HepG2 (cell line): ENCODE measurements around the gene FMNL1. TPM values are rescaled to one million over a fixed set of nuclear protein-coding genes. Genes with fewer than 3 reads are reported as not detected.

ENCODE experiments used
- FLYWCH1 ChIP-seq: sonication (generic); formaldehyde crosslinking; IDR thresholded peaks from 2 replicates; pipeline ENCODE4 v1.8.1; 2023; ENCODE audit warnings: mild to moderate bottlenecking, missing genetic modification reagents
- HNRNPH1 ChIP-seq: fragments of 200-400 bp; formaldehyde crosslinking; optimal IDR thresholded peaks from 2 replicates; pipeline ENCODE3; 2017; ENCODE audit warnings: mild to moderate bottlenecking, low read depth, low read length
- MED1 ChIP-seq: sonication (generic); formaldehyde crosslinking; IDR thresholded peaks from 2 replicates; pipeline ENCODE4 v1.4.0; 2020; ENCODE audit warnings: missing genetic modification reagents
- MTF1 ChIP-seq: sonication (generic); formaldehyde crosslinking; IDR thresholded peaks from 2 replicates; pipeline ENCODE4 v1.5.0; 2020; ENCODE audit warnings: missing genetic modification reagents
- MZF1 ChIP-seq: sonication (generic); formaldehyde crosslinking; IDR thresholded peaks from 2 replicates; pipeline ENCODE4 v1.8.1; 2023; ENCODE audit warnings: mild to moderate bottlenecking, missing genetic modification reagents, borderline replicate concordance
- RCOR2 ChIP-seq: IDR thresholded peaks from 2 replicates; pipeline ENCODE4 v1.6.1; 2016; ENCODE audit warnings: missing biosample characterization, missing genetic modification reagents
- ZNF17 ChIP-seq: sonication (generic); formaldehyde crosslinking; IDR thresholded peaks from 2 replicates; pipeline ENCODE4 v1.5.0; 2020; ENCODE audit warnings: mild to moderate bottlenecking, missing genetic modification reagents
- ZNF263 ChIP-seq: sonication (generic); formaldehyde crosslinking; IDR thresholded peaks from 2 replicates; pipeline ENCODE4 v1.4.0; 2020; ENCODE audit warnings: missing genetic modification reagents
- ZNF33A ChIP-seq: sonication (generic); formaldehyde crosslinking; IDR thresholded peaks from 2 replicates; pipeline ENCODE4 v1.5.1; 2020; ENCODE audit warnings: missing genetic modification reagents, mild to moderate bottlenecking, moderate library complexity, borderline replicate concordance
- ZNF776 ChIP-seq: sonication (generic); formaldehyde crosslinking; IDR thresholded peaks from 2 replicates; pipeline ENCODE4 v1.4.0; 2020; ENCODE audit warnings: mild to moderate bottlenecking, missing genetic modification reagents
- ZNF790 ChIP-seq: sonication (generic); formaldehyde crosslinking; IDR thresholded peaks from 2 replicates; pipeline ENCODE4 v1.8.0; 2022; ENCODE audit warnings: missing genetic modification reagents, mild to moderate bottlenecking, borderline replicate concordance
- polyA plus RNA-seq, 8 experiments: library from polyadenylated mRNA; depleted of rRNA in 3 of 8; stranded (reverse) in 7 of 8; unstranded in 1 of 8; fragments of >200 nt; fragmentation: Illumina TruSeq in 4 of 8; extraction: Trizol in 4 of 8; gene quantifications; 2 replicates each; pipeline versions ENCODE4 v1.2.1 to v1.2.3, GENCODE V29; 2011 to 2016; ENCODE audit warnings: low read depth in 4 of 8, missing spikeins in 1 of 8, mixed read lengths in 1 of 8; ENCODE audit not compliant: insufficient read depth in 1 of 8
- total RNA-seq, 5 experiments: library from RNA; depleted of rRNA; stranded (reverse); fragments of >200 nt; fragmentation: Illumina TruSeq; extraction: Trizol; gene quantifications; 2 replicates each; pipeline ENCODE4 v1.2.3, GENCODE V29; 2016; ENCODE audit warnings: low read depth in 1 of 5
- TF ChIP-seq, protein P1 (sequence below): sonication (generic); formaldehyde crosslinking; conservative IDR thresholded peaks from 2 replicates; pipeline ENCODE4 v1.8.1; 2023; ENCODE audit warnings: missing genetic modification reagents
- TF ChIP-seq, protein P2 (sequence below): IDR thresholded peaks from 2 replicates; pipeline ENCODE4 v1.6.1; 2012; ENCODE audit warnings: low read depth, low read length, improper control_type of control experiment
- TF ChIP-seq, protein P3 (sequence below): sonication (generic); formaldehyde crosslinking; IDR thresholded peaks from 2 replicates; pipeline ENCODE4 v1.5.0; 2020; ENCODE audit warnings: mild to moderate bottlenecking, missing genetic modification reagents
- TF ChIP-seq, protein P4 (sequence below), 2 experiments: fragments of 450-650 bp in 1 of 2; sonication (generic) in 1 of 2; formaldehyde crosslinking in 1 of 2; IDR thresholded peaks; 2 replicates each; pipeline versions ENCODE4 v1.6.1 to v1.8.0; 2016 to 2022; ENCODE audit warnings: antibody characterized with exemption in 1 of 2, mild to moderate bottlenecking in 1 of 2, missing genetic modification reagents in 1 of 2

The FMNL1 gene
- total and polyA plus RNA-seq, 2 of the 13 experiments (the other 11 are each of a cell fraction or from before 2014, with no cell fraction given), result 0.53 to 0.70 TPM

DNA sequence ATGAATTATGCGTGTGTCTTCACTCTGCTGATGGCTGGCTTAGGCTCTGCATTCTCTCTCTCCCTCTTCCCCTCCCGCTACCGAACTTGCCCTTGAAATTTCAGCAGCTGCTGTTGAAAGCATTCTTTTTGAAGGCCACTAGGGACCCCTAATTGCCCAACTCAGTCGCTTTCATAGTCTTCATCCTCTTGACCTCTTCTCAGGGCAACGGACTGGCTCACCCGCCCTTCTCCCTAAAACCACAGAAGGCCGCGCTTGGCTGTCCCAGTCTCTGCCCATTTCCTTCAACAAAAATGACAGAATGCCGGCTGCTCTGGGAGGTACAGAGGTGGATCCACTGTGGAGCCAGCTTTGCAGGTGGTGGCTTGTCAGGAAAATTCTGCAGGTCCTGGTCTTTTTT, 21.0 kb upstream of the FMNL1 start (continued):
- TF ChIP-seq, protein P1, sequence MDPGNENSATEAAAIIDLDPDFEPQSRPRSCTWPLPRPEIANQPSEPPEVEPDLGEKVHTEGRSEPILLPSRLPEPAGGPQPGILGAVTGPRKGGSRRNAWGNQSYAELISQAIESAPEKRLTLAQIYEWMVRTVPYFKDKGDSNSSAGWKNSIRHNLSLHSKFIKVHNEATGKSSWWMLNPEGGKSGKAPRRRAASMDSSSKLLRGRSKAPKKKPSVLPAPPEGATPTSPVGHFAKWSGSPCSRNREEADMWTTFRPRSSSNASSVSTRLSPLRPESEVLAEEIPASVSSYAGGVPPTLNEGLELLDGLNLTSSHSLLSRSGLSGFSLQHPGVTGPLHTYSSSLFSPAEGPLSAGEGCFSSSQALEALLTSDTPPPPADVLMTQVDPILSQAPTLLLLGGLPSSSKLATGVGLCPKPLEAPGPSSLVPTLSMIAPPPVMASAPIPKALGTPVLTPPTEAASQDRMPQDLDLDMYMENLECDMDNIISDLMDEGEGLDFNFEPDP, result no peak
- TF ChIP-seq RCOR2 (CRISPR knock-in tag) (no peak), MZF1 (CRISPR knock-in tag) (no peak), FLYWCH1 (CRISPR knock-in tag) (no peak), MED1 (no peak), HNRNPH1 (no peak), ZNF776 (no peak), ZNF790 (CRISPR knock-in tag) (no peak), ZNF33A (CRISPR knock-in tag) (no peak), MTF1 (no peak), ZNF17 (CRISPR knock-in tag) (no peak), ZNF263 (CRISPR knock-in tag) (no peak)
- TF ChIP-seq, protein P2, sequence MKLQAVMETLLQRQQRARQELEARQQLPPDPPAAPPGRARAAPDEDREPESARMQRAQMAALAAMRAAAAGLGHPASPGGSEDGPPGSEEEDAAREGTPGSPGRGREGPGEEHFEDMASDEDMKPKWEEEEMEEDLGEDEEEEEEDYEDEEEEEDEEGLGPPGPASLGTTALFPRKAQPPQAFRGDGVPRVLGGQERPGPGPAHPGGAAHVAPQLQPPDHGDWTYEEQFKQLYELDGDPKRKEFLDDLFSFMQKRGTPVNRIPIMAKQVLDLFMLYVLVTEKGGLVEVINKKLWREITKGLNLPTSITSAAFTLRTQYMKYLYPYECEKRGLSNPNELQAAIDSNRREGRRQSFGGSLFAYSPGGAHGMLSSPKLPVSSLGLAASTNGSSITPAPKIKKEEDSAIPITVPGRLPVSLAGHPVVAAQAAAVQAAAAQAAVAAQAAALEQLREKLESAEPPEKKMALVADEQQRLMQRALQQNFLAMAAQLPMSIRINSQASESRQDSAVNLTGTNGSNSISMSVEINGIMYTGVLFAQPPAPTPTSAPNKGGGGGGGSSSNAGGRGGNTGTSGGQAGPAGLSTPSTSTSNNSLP, result no peak
- TF ChIP-seq, protein P3, sequence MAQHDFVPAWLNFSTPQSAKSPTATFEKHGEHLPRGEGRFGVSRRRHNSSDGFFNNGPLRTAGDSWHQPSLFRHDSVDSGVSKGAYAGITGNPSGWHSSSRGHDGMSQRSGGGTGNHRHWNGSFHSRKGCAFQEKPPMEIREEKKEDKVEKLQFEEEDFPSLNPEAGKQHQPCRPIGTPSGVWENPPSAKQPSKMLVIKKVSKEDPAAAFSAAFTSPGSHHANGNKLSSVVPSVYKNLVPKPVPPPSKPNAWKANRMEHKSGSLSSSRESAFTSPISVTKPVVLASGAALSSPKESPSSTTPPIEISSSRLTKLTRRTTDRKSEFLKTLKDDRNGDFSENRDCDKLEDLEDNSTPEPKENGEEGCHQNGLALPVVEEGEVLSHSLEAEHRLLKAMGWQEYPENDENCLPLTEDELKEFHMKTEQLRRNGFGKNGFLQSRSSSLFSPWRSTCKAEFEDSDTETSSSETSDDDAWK (CRISPR knock-in tag), result no peak
- TF ChIP-seq, protein P4, sequence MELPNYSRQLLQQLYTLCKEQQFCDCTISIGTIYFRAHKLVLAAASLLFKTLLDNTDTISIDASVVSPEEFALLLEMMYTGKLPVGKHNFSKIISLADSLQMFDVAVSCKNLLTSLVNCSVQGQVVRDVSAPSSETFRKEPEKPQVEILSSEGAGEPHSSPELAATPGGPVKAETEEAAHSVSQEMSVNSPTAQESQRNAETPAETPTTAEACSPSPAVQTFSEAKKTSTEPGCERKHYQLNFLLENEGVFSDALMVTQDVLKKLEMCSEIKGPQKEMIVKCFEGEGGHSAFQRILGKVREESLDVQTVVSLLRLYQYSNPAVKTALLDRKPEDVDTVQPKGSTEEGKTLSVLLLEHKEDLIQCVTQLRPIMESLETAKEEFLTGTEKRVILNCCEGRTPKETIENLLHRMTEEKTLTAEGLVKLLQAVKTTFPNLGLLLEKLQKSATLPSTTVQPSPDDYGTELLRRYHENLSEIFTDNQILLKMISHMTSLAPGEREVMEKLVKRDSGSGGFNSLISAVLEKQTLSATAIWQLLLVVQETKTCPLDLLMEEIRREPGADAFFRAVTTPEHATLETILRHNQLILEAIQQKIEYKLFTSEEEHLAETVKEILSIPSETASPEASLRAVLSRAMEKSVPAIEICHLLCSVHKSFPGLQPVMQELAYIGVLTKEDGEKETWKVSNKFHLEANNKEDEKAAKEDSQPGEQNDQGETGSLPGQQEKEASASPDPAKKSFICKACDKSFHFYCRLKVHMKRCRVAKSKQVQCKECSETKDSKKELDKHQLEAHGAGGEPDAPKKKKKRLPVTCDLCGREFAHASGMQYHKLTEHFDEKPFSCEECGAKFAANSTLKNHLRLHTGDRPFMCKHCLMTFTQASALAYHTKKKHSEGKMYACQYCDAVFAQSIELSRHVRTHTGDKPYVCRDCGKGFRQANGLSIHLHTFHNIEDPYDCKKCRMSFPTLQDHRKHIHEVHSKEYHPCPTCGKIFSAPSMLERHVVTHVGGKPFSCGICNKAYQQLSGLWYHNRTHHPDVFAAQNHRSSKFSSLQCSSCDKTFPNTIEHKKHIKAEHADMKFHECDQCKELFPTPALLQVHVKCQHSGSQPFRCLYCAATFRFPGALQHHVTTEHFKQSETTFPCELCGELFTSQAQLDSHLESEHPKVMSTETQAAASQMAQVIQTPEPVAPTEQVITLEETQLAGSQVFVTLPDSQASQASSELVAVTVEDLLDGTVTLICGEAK (IDR thresholded peaks at IDR 0.05), result no peak
- TF ChIP-seq, protein P4 (CRISPR knock-in tag; IDR thresholded peaks at IDR 0.05), result no peak
